CD4-positive, alpha-beta T cell treated with Interleukin-17A for 1 hour (primary cell): ENCODE results near the gene CPT2.

ENCODE experiments used
- DNase-seq: peaks from one replicate; pipeline ENCODE4 v3.0.0-alpha.2; 2020

The CPT2 gene

DNA sequence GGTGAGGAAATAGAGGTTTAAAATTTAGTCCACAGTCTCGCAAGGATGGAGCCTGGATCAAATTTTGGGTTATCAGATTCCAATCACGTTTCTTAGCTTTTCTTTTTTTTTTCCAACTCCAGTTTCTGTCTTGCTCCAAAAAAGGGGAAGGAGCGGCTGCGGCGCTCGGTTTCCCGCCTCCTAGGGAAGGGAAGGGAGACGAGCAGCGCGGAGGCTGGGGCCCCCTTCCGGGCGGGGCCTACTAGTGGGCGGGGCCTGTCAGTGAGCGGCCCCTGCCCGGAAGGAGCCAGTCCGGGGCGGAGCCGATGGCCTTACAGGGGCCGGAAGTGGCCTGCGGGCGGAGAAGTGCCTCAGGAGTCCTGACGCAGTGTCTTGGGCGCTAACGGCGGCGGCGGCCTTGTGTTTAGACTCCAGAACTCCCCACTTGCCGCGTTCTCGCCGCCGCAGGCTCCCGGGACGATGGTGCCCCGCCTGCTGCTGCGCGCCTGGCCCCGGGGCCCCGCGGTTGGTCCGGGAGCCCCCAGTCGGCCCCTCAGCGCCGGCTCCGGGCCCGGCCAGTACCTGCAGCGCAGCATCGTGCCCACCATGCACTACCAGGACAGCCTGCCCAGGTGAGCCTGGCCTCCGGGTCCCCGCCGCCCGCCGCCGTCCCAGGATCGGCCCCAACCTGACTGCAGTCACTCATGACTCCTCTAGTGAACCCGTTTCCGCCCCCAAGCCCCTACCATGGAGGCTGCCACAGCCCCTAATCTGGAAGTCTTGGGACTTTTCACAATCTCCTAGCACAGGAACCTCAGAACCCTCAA lies at the start of gene CPT2:
Gene CPT2 (plus strand): TSS at position 340 of the 806 bp plus-strand sequence. CDS start 120 bp downstream, at position 460.
- DNase-seq = peak; percentile 92

DNA sequence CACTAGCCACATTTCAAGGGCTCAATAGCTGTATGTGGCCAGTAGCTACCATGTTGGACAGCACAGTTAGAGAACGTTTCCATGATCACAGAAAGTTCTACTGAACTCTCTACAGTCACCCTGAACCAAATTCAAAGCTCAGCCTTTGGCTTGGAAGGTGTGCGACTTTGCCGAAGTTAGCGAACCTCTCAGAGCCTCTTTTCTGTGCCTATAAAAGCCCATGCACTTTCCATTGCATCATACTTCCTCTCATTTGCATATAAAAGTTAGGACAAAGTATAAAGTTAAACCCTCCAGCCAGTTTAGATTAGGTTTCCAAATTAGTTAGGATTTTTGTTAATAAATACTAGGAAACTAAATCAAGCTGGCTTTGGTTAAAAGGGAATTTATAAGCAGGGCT lies 49.5 kb upstream of the CPT2 start:
- DNase-seq = no peak

DNA sequence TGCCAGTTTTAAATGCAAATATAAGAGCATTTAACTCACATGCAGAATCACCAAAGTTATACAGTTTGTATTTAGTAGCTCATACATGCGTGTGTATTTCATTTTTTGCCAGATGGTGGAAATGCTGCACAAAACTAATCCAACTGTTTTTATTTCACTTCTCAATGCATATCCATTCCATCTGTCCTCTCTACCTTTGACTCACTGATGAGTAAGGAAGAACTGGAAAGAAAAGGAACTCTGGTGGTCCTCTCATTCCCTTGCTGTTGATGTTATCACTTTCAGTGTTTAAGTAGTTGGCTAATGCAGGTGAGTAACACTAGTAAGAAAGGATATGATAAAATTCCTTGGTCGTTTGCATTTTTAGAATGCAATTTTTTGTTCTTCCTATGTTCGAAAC lies 48.5 kb upstream of the CPT2 start:
- no peak for DNase-seq

DNA sequence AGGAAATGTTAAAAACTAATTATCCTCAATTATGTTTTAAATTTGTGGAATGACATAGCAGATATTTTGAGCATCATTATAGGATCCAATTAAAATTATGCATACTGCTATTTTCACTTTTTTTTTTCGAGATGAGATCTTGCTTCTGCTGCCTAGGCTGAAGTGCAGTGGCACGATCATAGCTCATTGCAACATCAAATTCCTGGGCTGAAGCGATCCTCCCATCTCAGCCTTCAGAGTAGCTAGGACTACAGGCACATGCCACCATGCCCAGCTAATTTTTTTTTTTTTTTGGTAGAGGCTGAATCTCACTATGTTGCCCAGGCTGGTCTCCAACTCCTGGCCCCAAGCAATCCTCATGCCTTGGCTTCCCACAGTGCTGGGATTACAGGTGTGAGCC lies 42.9 kb upstream of the CPT2 start:
- DNase-seq = no peak

DNA sequence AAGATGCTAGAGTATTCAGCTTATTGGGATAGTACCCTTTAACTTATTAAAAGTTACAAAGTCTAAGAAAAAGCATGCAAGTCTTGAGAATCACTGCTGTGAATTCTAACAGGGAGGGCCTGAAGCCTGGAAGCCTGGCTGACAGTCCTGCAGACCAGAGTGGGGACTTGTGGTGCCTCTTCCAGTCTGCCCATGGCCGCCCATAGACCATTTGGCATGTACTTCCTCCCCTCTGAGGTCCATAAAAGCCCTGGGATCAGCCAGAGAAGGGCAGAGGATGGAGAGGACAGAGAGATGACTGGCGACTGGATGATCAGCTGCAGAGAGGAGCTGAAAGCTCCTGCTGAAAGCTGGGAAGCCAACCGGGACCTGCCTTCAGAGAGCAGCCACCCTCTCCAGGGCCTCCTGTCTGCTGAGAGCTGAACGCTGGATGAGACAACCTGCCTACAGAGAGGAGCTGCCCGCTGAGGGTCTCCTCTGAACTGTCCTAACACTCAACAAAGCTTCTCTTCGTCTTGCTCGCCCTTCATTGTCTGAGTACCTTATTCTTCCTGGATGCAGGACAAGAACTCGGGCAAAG lies 41.7 kb upstream of the CPT2 start:
- no peak for DNase-seq

DNA sequence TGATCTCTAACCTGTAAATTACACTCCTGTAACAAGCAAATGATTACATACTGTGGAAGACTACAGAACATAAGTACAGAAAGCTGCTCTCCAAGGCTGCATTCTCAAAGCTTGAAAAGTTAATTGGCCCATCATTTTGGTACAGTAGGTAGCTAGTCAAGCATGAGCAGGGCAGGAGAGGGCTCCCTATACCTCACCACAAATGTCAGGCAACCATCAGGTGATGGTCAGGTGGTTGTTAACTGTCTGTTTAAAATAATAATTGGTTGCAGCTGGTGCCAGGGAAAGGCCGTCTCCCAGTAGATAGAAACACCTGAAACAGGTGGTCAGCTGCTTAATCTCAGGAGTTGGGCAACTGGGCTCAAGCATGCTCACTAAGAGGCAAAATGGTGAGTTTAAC lies 41.1 kb upstream of the CPT2 start:
- DNase-seq = no peak

DNA sequence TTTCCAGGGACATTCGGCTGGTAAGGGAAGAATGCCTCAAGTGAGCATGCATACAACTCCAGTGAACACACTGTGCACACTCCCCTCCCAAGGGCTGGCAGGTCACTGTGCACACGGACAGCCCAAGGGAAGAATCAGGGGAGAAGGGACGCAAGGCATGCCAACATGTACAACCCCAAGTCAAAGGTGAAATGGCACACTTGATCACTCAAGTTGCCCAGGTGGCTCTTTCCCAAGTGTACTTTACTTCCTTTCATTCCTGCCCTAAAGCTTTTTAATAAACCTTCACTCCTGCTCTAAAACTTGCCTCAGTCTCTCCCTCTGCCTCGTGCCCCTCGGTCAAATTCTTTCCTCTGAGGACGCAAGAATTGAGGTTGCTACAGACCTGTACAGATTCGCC lies 40.7 kb upstream of the CPT2 start:
- no peak for DNase-seq

DNA sequence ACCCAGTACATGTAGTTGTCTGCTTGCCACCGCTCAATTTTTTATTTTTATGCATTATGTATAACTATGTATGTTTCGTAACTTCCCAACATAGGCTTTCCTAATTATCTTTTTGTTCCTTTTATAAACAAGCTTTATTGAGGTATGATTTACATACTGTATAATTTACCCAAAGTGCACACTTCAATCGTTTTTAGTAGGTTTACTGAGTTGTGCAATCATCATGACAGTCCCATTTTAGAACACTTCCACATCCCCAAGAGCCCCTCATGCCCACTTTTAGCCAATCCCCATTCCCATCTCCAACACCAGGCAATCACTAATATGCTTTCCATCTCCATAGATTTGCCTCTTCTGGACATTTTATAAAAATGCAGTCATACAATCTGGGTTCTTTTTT lies 39.8 kb upstream of the CPT2 start:
- no peak for DNase-seq

DNA sequence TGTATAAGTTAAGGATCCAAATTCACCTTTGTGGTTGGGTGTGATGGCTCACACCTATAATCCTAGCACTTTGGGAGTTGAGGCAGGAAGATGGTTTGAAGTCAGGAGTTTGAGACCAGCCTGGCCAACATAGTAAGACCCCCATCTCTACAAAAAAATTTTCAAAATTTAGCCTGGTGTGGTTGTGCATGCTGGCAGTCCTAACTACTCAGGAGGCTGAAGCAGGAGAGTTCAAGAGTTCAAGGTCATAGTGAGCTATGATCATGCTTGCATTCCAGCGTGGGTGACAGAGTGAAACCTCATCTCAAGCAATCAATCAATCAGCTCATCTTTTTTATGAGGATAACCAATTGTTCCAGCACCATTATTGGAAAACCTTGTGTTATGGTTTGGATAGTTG lies 37.7 kb upstream of the CPT2 start:
- DNase-seq = no peak

DNA sequence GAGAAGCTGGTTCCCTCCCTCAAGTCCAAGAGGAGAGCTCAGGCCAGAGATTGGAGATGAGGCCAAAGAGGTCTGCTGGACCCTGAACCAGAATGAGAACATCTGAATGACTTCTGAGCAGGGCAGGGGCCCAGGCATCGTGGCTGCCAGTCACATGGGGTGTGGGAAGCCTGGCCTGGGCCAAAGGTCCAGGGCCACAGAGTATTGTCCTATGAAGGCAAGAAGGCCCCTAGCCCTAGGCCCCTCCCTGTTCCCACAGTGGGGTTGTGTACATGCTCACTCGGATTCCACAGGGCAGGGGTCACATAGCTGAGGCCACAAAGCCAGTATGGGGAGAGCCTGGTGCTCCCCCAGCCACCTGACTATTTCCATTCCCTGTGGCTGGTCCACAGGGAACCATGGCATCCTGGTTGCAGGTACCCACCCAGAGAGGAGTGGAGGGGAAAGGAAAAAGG lies 35.7 kb upstream of the CPT2 start:
- no peak for DNase-seq

DNA sequence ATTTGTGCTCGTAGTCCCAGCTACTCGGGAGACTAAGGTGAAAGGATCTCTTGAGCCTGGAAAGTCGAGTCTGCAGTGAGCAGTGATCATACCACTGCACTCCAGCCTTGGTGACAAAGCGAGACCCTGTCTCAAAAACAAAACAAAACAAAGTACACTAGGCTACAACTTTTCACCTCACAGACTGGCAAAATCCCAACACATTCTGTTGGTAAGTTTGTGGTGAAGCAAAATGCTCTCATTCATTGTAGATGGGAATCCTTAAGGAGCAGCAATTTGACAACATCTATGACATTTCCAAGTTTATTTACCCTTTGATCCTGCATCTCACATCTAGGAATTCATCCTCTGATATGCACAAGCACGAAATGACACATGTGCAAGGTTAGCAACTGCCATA lies 34.0 kb upstream of the CPT2 start:
- DNase-seq = no peak

DNA sequence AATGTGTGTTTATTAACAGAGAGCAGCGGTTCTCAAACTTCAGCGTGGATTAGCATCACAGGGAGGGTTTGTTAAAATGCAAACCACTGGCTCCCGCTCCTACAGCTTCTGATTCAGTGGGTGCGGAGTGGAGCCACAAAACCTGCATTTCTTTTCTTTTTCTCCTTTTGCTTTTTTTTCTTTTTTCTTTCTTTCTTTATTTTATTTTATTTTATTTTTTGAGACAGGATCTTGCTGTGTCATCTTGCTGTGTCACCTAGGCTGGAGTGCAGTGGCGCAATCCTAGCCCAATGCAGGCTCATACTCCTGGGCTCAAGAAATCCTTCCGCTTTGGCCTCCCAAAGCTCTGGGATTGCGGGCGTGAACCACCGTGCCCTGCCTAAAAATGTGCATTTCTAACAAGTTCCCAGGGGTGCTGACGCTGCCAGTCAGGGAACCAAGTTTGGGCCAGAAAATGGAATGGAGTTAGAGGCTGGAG lies 33.3 kb upstream of the CPT2 start:
- no peak for DNase-seq

DNA sequence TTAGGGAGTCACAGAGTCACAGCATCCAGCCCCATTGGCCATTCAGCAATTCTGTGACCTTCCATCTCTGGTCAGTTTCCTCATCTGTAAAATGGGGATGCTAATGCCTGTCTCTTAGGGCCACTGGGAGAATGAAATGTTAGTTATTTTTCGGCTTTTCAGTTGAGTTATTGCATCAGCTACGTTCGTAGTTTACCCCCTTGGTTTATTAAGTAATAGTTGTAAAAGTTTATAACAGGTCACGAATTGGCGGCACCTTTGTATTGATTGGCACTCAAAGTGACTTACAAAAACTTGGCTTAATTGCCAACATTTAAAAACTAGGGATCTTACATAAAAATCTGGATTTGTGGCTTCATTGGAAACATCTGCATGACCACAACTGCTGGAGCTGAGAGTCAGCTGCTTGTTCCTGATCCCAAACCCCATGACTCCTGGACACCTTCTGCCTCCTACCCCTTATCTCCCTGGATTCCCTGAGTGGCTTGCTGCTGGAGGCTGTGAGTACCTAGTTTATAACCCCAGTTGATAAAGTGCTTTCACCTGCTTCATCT lies 31.1 kb upstream of the CPT2 start:
- no peak for DNase-seq

DNA sequence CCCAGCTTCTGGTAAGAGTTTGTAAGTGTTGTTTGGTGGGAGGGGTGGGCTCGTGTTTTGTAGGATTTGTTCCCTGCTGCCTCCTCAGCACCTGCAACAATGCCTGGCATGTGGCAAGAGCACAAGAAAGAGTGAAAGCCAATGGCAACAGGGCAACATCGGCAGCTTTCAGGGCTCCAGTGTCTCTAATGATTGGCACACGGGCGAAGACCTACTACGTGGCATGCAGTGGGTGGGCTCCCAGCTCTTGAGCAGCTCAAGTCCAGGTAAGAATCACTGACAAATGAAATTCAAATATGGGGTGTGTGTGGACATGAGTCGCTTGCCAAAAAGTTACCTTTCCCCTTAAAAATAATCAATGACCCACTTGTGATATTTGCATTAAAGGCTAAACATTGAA lies 30.3 kb upstream of the CPT2 start:
- DNase-seq = no peak

DNA sequence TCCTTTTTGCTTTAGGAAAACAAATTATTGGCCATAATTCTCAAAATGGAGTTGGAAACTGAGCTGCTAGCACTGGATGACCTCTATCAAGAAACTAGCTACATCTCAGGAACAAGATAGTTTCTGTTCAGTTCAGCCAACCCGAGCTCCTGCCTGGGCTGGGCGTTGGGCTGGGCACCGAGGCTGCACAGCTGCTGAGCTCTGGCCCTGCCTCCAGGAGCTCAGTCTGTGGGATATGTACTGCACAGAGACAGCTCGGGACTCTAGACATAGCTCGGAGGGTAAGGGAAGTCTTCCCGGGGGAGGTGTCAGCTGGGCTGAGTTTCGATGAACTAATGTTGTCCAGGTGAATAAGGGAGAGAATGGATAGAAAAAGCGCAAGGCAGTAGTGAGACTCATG lies 29.7 kb upstream of the CPT2 start:
- no peak for DNase-seq

DNA sequence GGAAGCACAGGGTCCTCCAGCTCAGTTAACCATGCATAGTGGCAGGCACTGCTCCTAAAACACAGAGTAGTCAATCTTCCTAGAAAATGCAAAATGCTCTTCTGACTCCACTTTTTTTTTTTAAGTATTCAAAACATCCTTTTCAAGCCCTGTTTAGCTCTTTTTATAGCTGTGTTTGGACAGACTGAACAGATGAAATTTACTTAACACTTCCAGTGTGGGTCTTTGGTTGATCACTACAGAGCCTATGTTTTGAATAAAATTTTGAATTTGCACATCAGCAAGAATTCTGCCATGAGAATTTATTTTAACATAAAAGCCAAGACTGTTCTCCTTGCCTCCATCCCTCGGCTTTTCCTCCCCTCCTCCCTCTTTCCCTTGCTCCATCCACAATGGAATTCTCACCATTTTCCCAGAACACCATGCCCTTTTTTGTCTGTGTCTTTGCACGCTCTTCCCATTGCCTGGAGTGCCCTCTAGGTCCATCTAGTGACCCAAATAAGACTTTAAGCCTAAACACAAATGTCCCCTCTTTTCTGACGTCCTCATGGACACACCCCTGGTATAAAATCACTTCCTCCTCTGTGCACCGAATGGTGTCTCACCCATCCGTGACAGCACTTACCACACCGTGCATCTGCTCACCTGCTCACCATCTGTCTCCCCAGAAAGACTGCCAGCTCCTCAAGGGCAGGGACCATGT lies 24.0 kb upstream of the CPT2 start:
- DNase-seq = peak; percentile 20

DNA sequence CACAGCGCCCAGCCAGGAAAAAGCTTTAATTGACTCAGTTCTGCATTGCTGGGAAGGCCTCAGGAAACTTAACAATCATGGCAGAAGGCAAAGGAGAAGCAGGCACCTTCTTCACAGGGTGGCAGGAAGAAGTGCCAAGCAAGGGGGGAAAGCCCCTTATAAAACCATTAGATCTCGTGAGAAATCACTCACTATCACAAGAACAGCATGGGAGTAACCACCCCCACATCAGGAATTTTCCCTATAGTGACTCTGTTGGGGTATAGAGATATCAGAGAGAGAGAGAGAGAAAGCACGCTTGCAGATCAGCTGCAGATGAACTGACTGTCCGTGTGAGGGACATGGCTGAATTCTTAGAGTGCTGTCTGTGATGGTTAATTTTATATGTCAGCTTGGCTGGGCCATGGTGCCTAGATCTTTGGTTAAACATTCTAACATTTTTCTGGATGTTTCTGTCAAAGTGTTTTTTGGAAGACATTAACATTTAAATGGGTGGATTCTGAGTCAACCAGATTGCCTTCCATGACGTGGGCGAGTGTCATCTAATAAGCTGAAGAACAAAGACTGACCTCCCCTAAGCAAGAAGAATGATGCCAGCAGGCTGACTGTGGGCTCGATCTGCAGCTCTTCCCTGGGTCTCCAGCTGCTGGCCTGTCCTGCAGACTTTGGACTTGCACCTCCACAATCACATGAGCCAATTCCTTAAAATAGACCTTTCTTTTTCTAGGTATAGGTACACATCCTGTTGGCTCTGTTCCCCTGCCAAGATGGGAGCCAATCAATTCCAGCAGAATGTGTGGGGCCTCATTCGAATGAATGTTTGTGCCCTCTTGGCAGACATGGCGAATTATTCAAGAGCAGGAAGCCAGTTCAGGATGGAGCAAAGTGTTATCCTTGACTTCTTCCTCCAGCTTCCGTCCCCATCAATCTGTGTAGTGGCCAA lies 21.4 kb upstream of the CPT2 start:
- no peak for DNase-seq

DNA sequence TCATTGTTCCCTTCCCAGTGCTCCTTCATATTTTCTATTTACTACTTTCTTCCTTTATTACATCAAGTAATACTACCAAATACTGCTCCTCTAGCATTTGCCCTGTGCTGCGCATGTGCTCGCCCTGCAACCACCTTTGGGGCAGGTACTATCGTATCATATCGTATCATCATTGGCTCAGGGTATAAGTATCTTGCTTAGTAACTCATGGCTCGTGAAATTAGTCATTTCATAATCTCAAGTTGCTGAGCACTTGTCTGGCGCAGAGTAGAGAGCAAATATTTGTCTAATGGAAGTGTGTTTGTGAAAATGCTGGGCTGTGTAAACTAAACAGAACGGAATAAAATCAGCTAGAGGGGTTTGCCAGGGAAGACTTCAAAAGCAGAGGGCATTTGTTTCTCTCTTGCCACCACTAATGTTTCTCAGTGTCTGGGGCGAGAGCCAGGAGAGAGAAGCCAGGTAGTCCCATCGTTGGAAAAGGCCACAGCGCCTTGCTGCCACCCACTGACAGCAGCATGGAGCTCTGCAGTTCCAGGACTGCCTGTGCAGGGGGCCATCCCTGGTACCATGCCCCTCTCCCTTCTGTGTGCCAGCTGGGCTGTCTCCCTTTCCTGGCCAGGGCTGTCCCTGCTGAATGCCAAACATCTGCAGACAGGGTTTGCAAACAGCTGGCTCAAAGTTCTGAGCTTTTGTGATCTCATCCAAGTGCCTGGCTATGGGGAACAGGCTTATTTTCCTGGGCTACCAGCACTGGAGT lies 20.0 kb upstream of the CPT2 start:
- no peak for DNase-seq

DNA sequence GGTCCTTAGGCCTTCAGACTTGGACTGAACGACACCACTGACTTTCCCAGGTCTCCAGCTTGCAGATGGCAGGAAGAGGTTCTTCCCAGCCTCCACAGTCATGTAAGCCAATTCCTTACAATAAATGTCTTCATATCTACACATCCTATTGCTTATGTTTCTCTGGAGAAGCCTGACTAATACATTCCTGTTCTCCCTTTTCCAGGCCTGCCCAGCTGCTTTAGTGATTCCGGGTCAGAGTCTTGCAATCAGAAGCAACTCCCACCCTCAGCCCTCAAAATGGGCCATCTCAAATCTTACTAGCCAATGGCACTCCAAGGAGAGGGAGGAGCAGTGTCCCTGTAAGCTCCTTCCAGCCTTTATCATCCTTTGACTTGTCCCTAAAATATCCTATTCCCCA lies 16.4 kb upstream of the CPT2 start:
- DNase-seq = no peak

DNA sequence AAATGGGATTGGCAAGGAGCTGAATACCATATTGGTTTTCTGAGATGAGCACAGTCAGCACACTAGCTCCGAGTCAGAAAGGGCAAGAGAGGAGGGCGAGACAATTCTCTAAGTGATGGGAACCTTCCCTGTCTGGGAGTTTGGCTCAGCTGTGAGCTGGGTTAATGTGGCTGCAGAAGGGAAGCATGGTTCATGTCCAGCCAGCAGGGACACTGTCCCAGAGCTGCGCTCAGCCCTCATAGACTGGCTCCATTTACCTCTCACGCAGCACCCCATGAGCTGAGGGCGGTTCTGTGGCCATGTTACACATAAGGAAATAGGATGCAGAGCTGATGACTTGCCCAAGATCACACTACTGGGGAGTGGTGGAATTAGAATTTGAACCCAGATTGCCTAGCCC lies 15.7 kb upstream of the CPT2 start:
- no peak for DNase-seq

DNA sequence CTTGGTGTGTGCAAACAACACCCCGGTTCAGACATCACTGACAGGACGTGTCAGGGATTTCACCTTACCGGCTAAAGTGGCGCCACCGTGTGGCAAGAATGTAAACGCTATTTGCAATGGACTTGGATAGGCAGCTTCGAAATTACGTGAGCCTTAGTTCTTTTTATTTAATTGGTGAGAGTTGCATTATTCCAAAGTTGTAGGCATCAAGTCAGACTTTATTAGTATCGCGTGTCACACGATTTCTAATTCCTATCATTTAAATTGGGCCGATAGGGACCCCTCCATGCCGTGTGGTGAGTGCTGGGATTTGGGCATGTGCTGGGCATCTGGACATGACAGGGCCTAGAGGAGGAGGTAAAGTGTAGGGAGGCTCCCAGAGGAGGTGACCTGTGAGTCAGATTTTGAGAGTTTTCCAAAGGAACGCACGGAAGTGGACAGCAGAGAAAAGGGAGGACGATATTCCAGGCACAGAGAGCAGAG lies 14.5 kb upstream of the CPT2 start:
- peak; percentile 82 for DNase-seq

DNA sequence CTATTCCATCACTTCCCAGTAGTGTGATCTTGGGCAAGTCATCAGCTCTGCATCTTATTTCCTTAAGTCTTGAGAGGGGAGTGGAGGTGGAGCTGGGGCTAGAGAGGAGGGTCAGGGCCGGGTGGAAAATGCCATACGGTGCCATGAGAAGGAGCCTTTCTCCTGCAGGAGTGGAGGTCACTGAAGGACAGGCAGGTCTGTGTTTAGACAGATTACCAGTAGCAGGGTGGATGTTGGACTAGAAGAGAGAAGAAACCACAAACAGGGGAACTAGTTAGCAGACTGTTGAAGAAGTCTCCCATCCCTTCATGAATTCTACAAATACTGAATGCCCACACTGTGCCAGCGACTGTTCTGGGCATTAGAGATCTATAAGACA lies 13.9 kb upstream of the CPT2 start:
- no peak for DNase-seq
